TTC549 (cell line): ENCODE data around the gene IFI27L1.

Source experiments
- FAIRE-seq: peaks from 2 replicates; lab custom pipeline; 2012; peaks lifted over from hg19 to GRCh38; lab: Jason Lieb, UNC

The IFI27L1 gene

GRCh38 chr14:94115058-94115591, 34.0 kb downstream of the IFI27L1 start:
- FAIRE-seq, result no peak

DNA sequence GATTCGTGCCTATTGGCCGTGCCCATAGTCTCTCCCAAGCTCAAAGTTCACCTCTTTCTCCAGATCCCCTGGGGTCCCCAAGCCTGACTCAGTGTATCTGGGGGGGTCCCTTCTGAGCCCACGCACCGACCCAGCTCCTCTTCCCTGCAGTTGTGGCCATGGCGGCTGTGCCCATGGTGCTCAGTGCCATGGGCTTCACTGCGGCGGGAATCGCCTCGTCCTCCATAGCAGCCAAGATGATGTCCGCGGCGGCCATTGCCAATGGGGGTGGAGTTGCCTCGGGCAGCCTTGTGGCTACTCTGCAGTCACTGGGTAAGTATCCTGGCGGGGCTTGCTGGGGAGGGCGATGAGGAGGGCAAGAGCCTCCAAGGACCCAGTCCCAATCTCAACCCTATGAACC, 34.5 kb downstream of the IFI27L1 start:
- no peak for FAIRE-seq

DNA sequence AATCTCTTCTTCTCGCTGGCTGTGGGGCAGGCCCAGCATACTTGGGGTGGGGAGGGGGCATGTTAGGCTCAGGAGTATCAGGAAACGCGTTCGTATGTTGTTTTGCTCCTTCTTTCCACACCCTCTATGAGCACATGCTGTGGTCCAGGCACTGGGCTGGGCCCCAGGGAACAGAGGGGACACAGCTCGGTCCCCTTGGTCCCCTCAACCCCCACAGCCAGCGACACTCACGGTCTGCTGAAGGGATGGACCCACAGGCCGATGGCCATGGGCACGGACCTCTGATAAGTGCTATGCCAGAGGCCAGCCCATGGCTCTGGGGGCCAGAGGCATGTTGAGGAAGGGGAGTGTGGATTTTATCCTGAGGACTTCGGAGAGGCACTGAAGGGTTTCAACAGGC, 35.6 kb downstream of the IFI27L1 start:
- no peak for FAIRE-seq

GRCh38 chr14:94117856-94118255, 36.7 kb downstream of the IFI27L1 start:
- no peak for FAIRE-seq

- no peak for FAIRE-seq
These were observed 38.0 kb downstream of the IFI27L1 start for GRCh38 chr14:94119071-94119470.

DNA sequence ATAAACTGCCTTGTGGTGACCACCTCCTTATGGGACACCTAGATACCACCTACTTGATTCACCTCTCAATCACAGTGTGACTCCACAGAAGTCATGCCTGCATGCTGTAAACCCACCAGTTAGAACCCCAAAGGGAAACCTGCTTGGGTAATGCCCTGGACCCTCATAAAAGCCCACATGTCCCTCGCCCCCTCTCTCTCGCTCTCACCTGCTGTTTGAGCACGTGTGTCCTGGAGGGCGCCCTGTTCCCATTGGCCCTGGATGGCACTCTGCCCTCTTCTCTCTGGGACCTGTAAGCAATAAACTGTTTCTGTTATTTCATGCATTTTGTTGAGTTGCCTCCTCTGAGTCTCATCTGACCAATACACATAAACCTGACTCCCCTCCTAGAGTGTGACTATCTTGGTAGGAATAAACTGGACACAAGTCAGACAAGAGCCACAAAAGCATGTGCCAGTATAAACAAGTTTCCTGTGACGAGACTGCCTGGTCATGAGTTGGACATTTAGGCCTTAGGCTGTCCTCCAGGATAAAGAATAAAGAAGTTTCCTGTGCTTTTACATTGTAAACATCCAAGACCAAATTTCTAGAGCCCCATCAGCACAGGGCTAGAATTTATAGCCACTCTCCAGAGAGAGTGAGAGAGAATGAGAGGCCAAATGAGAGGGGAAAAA, 39.7 kb downstream of the IFI27L1 start:
- no peak for FAIRE-seq

DNA sequence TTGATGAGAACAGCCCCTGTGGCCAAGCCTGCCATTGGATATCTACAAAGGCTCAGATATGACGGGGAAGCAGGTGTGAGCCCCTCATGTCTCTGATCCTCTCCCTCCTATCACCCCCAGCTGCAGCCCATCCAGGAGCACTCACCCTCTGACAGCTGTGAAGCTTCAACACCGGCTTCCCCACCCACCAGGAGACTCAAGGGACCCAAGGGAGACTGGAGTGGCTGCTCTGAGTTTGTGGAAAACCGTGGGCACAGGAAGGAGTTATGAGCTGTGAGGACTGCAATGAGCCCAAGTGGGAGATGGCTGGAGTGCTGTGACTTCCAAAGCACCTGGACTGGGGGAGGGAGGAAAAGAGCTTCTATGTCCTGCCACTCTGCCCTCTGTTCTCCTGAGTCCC, 40.4 kb downstream of the IFI27L1 start:
- no peak for FAIRE-seq

- no peak for FAIRE-seq
These were observed 41.3 kb downstream of the IFI27L1 start for GRCh38 chr14:94122438-94122837.

- no peak for FAIRE-seq
These were observed 42.2 kb downstream of the IFI27L1 start for GRCh38 chr14:94123296-94123695.

- no peak for FAIRE-seq
These were observed 42.8 kb downstream of the IFI27L1 start for GRCh38 chr14:94123868-94124267.

- FAIRE-seq, result no peak
These were observed 43.7 kb downstream of the IFI27L1 start for GRCh38 chr14:94124582-94125377.

DNA sequence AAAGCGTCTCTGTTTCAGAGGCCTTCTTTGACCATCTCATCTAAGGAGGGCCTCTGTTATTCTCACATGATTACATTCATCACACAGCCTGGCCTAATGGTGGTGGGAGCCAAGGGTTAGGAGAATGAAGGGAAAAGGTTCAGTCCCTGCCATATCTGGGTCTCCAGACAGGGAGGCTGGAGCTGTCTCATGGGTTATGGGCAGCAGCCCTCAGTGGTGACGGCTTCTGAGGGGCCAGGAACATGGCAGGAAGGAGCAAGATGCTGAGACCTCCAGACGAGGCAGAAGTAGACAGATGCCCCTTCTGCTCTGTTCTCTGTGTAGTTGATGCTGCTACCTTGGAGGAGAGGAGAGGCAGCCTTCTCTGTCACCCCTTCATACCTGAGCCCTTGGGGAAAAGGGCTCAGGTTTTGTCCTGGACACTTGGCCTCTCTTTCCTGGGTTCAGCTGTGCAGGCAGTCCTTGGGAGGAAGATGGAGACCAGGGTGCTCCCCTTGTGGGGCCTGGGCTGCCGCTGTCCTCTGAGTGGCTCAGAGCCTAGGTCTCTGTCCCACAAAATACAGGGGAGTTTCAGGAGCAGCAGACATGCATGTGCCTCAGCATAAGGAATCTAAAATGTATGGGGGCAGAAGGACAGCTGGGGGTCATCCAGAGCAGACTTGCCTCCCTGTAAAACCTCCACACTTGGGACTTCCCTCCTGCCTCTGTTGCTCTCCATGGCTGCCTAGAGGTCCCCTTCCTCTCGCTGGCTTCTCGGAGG, 44.7 kb downstream of the IFI27L1 start:
- no peak for FAIRE-seq

- FAIRE-seq, result no peak
These were observed 45.2 kb downstream of the IFI27L1 start for GRCh38 chr14:94126419-94126677.

- no peak for FAIRE-seq
These were observed 45.7 kb downstream of the IFI27L1 start for GRCh38 chr14:94126800-94127199.

- no peak for FAIRE-seq
These were observed 46.2 kb downstream of the IFI27L1 start for GRCh38 chr14:94127330-94127729.

- no peak for FAIRE-seq
These were observed 47.2 kb downstream of the IFI27L1 start for GRCh38 chr14:94128216-94128839.

GRCh38 chr14:94129111-94129757, 48.1 kb downstream of the IFI27L1 start, which contains the start of gene IFI27L2:
Gene IFI27L2 (minus strand): TSS chr14:94129604. CDS start chr14:94129564, 40 bp downstream.
- FAIRE-seq, result no peak

- FAIRE-seq, result no peak
These were observed 48.8 kb downstream of the IFI27L1 start for GRCh38 chr14:94129758-94130414.

- peak; percentile 78 for FAIRE-seq
These were observed 51.3 kb downstream of the IFI27L1 start for GRCh38 chr14:94132285-94132887.

- FAIRE-seq, result no peak
These were observed 54.4 kb downstream of the IFI27L1 start for GRCh38 chr14:94135476-94135875.
